Neural cell (in vitro differentiated cells): ENCODE data around the gene TMF1. TPM values are rescaled to one million over a fixed set of nuclear protein-coding genes. Genes with fewer than 3 reads are reported as not detected.

Experiments
- H2AFZ ChIP-seq: fragments of 200-600, 300-800 bp; sonication (generic), shearing (Covaris generic); 2 replicates; pipeline ENCODE4 v1.6.0; 2014; ENCODE audit warnings: low read depth, mild to moderate bottlenecking, antibody characterized with exemption, low read length, moderate library complexity
- H3F3A ChIP-seq: fragments of 200-600 bp; shearing (Covaris generic); 2 replicates; pipeline ENCODE4 v1.6.1; 2016; ENCODE audit warnings: mild to moderate bottlenecking, moderate library complexity, mixed read lengths, antibody characterized with exemption, low read length; ENCODE audit not compliant: insufficient read depth, poor library complexity, severe bottlenecking
- H3K27ac ChIP-seq: fragments of 200-600, 300-800 bp; sonication (generic), shearing (Covaris generic); 2 replicates; pipeline ENCODE4 v1.5.1; 2014; ENCODE audit warnings: mild to moderate bottlenecking, low read length, moderate library complexity
- H3K27me3 ChIP-seq: fragments of 300-800, 200-600 bp; sonication (generic), shearing (Covaris generic); 2 replicates; pipeline ENCODE4 v1.6.0; 2014; ENCODE audit warnings: mild to moderate bottlenecking, low read depth, low read length, moderate library complexity; ENCODE audit not compliant: insufficient read depth
- H3K36me3 ChIP-seq: fragments of 300-800, 200-600 bp; sonication (generic), shearing (Covaris generic); 2 replicates; pipeline ENCODE4 v1.5.1; 2014; ENCODE audit warnings: mild to moderate bottlenecking, antibody characterized with exemption, low read length, moderate library complexity; ENCODE audit not compliant: insufficient read depth
- H3K4me2 ChIP-seq: fragments of 300-800, 200-600 bp; sonication (generic), shearing (Covaris generic); 2 replicates; pipeline ENCODE4 v1.6.0; 2014; ENCODE audit warnings: mild to moderate bottlenecking, low read length
- H3K4me3 ChIP-seq: fragments of 300-800, 200-600 bp; sonication (generic), shearing (Covaris generic); 2 replicates; pipeline ENCODE4 v1.5.1; 2014; ENCODE audit warnings: mild to moderate bottlenecking, low read length, moderate library complexity
- H3K79me2 ChIP-seq: fragments of 200-600 bp; shearing (Covaris generic); replicated peaks from 2 replicates; pipeline ENCODE4 v1.6.0; 2014; ENCODE audit warnings: mild to moderate bottlenecking, low read length, moderate library complexity; ENCODE audit not compliant: insufficient read depth
- H3K9ac ChIP-seq: fragments of 300-800, 200-600 bp; sonication (generic), shearing (Covaris generic); 2 replicates; pipeline ENCODE4 v1.6.1; 2016; ENCODE audit warnings: mild to moderate bottlenecking, low read length, mixed read lengths
- H3K9me2 ChIP-seq: fragments of 200-600 bp; shearing (Covaris generic); 2 replicates; pipeline ENCODE4 v1.6.1; 2016; ENCODE audit warnings: mild to moderate bottlenecking, low read length, mixed read lengths; ENCODE audit not compliant: insufficient read depth
- H3K9me3 ChIP-seq: fragments of 200-600, 300-800 bp; sonication (generic), shearing (Covaris generic); 2 replicates; pipeline ENCODE4 v1.6.1; 2016; ENCODE audit warnings: mild to moderate bottlenecking, mixed run types, low read length, moderate library complexity, mixed read lengths
- H4K20me1 ChIP-seq: fragments of 200-600 bp; shearing (Covaris generic); 2 replicates; pipeline ENCODE4 v1.6.1; 2016; ENCODE audit warnings: mild to moderate bottlenecking, mixed run types; ENCODE audit not compliant: insufficient read depth
- CTCF ChIP-seq: fragments of 450-650 bp; IDR thresholded peaks from 2 replicates; pipeline ENCODE4 v1.5.1; 2014; ENCODE audit warnings: antibody characterized with exemption, mild to moderate bottlenecking, moderate library complexity; ENCODE audit not compliant: poor library complexity, severe bottlenecking
- EP300 ChIP-seq: fragments of 450-650 bp; conservative IDR thresholded peaks from 2 replicates; pipeline ENCODE4 v1.6.1; 2014; ENCODE audit warnings: antibody characterized with exemption, mild to moderate bottlenecking, moderate library complexity; ENCODE audit not compliant: poor library complexity, severe bottlenecking
- EZH2 ChIP-seq: fragments of 200-600, 300-800 bp; shearing (Covaris generic), sonication (generic); IDR thresholded peaks from 2 replicates; pipeline ENCODE4 v1.6.1; 2014; ENCODE audit warnings: antibody characterized with exemption, low read length, borderline replicate concordance, mild to moderate bottlenecking; ENCODE audit not compliant: insufficient read depth, poor library complexity, severe bottlenecking
- MXI1 ChIP-seq: fragments of 450-650 bp; conservative IDR thresholded peaks from 2 replicates; pipeline ENCODE4 v1.6.1; 2014; ENCODE audit warnings: antibody characterized with exemption, mild to moderate bottlenecking; ENCODE audit not compliant: poor library complexity, severe bottlenecking
- POLR2AphosphoS5 ChIP-seq: IDR thresholded peaks from 2 replicates; pipeline ENCODE4 v1.6.1; 2012
- RAD21 ChIP-seq: fragments of 450-650 bp; conservative IDR thresholded peaks from 2 replicates; pipeline ENCODE4 v1.6.1; 2014; ENCODE audit warnings: antibody characterized with exemption, mild to moderate bottlenecking, moderate library complexity
- REST ChIP-seq: IDR thresholded peaks from 2 replicates; pipeline ENCODE4 v1.6.1; 2012; ENCODE audit warnings: borderline replicate concordance
- SMC3 ChIP-seq: fragments of 450-650 bp; conservative IDR thresholded peaks from 2 replicates; pipeline ENCODE4 v1.6.1; 2014; ENCODE audit warnings: antibody characterized with exemption, mild to moderate bottlenecking, moderate library complexity; ENCODE audit not compliant: poor library complexity
- TAF1 ChIP-seq: IDR thresholded peaks from 2 replicates; pipeline ENCODE4 v1.6.1; 2012; ENCODE audit warnings: low read depth
- polyA plus RNA-seq: library from polyadenylated mRNA; depleted of rRNA; stranded (reverse); fragments of >200 nt; gene quantifications from 2 replicates; pipeline ENCODE4 v1.2.3, GENCODE V29; 2014

Gene TMF1
- polyA plus RNA-seq, 1 donor from 2014 or later, result 21.4 TPM

- H2AFZ ChIP-seq, result no peak overlapping the region
- no peak for TF ChIP-seq POLR2AphosphoS5
- no peaks in the 10 kb centered on the region for H3K9me3 ChIP-seq
- no peaks in the 10 kb centered on the region for H3K27me3 ChIP-seq
- no peaks in the 10 kb centered on the region for H3K79me2 ChIP-seq
- no peaks in the 10 kb centered on the region for H3K9me2 ChIP-seq
- no peaks in the 10 kb centered on the region for H3F3A ChIP-seq
- H3K4me3 ChIP-seq, result no peak overlapping the region
- H3K4me2 ChIP-seq, result no peak overlapping the region
- no peak overlapping the region for H3K27ac ChIP-seq
- no peaks in the 10 kb centered on the region for H3K36me3 ChIP-seq
- no peaks in the 10 kb centered on the region for H4K20me1 ChIP-seq
- no peak overlapping the region for H3K9ac ChIP-seq
Measured at GRCh38 chr3:69005071-69005790, 46.9 kb downstream of the TMF1 start.

GRCh38 chr3:69004138-69004537, 48.0 kb downstream of the TMF1 start:
- H3K27me3 ChIP-seq, result no peaks in the 10 kb centered on the region
- no peak overlapping the region for H3K27ac ChIP-seq
- no peaks in the 10 kb centered on the region for H3K9me3 ChIP-seq
- H3K36me3 ChIP-seq, result no peaks in the 10 kb centered on the region
- no peak overlapping the region for H3K4me2 ChIP-seq
- no peaks in the 10 kb centered on the region for H3K9me2 ChIP-seq
- H3K9ac ChIP-seq, result no peak overlapping the region
- TF ChIP-seq POLR2AphosphoS5 (no peak), RAD21 (no peak), SMC3 (no peak), EZH2 (no peak), REST (no peak), CTCF (no peak), MXI1 (no peak), EP300 (no peak), TAF1 (no peak)
- no peaks in the 10 kb centered on the region for H3K79me2 ChIP-seq
- H3K4me3 ChIP-seq, result no peak overlapping the region
- H4K20me1 ChIP-seq, result no peaks in the 10 kb centered on the region
- H2AFZ ChIP-seq, result no peak overlapping the region
- H3F3A ChIP-seq, result no peaks in the 10 kb centered on the region
